ENCODE measurements around the gene CTNND2.

The CTNND2 gene

GRCh38 chr5:11174591-11174990, 729.7 kb downstream of the CTNND2 start:
- POLR2A ChIA-PET, result no interaction called here
- CTCF ChIA-PET, result interaction anchor here (1.1 kb wide), 1 partner anchor 721 kb away, joined by 3 read pairs; no protein-coding TSS in a partner anchor
- no peak for DNase-seq (ENCODE audit: extremely low spot score)
- no peak for TF ChIP-seq CTCF (IDR thresholded peaks at IDR 0.05; ENCODE audit: control extremely low read depth, extremely low read depth, low read depth, missing control alignments)

- TF ChIP-seq CTCF (IDR thresholded peaks at IDR 0.05; ENCODE audit: control extremely low read depth, extremely low read depth, low read depth, missing control alignments), result no peak
- POLR2A ChIA-PET, result no interaction called here
- CTCF ChIA-PET, result no interaction called here
- no peak for DNase-seq (ENCODE audit: extremely low spot score)
These were observed 731.8 kb downstream of the CTNND2 start for GRCh38 chr5:11172484-11172883.

- DNase-seq (ENCODE audit: extremely low spot score), result no peak
- ChIA-PET CTCF (no interaction called here), POLR2A (no interaction called here)
- no peak for TF ChIP-seq CTCF (IDR thresholded peaks at IDR 0.05; ENCODE audit: control extremely low read depth, extremely low read depth, low read depth, missing control alignments)
These were observed 733.0 kb downstream of the CTNND2 start for GRCh38 chr5:11171236-11171635.

GRCh38 chr5:11166923-11167322, 737.3 kb downstream of the CTNND2 start:
- no peak for TF ChIP-seq CTCF (IDR thresholded peaks at IDR 0.05; ENCODE audit: control extremely low read depth, extremely low read depth, low read depth, missing control alignments)
- CTCF ChIA-PET, result no interaction called here
- POLR2A ChIA-PET, result no interaction called here
- no peak for DNase-seq (ENCODE audit: extremely low spot score)

GRCh38 chr5:11164531-11165294, 739.5 kb downstream of the CTNND2 start:
- ChIA-PET CTCF (interaction anchor here (1.4 to 2.0 kb wide), 2 partner anchors 9 to 11 kb away, joined by 4 to 7 read pairs; no protein-coding TSS in a partner anchor), POLR2A (no interaction called here)
- no peak for DNase-seq (ENCODE audit: extremely low spot score)
- no peak for TF ChIP-seq CTCF (IDR thresholded peaks at IDR 0.05; ENCODE audit: control extremely low read depth, extremely low read depth, low read depth, missing control alignments)

GRCh38 chr5:11157132-11157531, 747.1 kb downstream of the CTNND2 start:
- DNase-seq (ENCODE audit: extremely low spot score), result no peak
- no peak for TF ChIP-seq CTCF (IDR thresholded peaks at IDR 0.05; ENCODE audit: control extremely low read depth, extremely low read depth, low read depth, missing control alignments)
- CTCF ChIA-PET, result interaction anchor here (1.0 kb wide), 1 partner anchor 20 kb away, joined by 3 read pairs; no protein-coding TSS in a partner anchor
- POLR2A ChIA-PET, result no interaction called here
